Glutamatergic neuron (in vitro differentiated cells): ENCODE results near the gene FAM222A. TPM values are rescaled to one million over a fixed set of nuclear protein-coding genes. Genes with fewer than 3 reads are reported as not detected.
A peak's percentile ranks its signal among the peaks of the same experiment; 100 is the strongest.

Experiments used
- DNase-seq: peaks from one replicate; pipeline ENCODE4 v3.0.0; 2022
- H3K27ac Mint-ChIP-seq: one replicate; pipeline ENCODE4 v1.8.0; 2020; ENCODE audit warnings: mild to moderate bottlenecking, mixed read lengths, inconsistent platforms; ENCODE audit not compliant: unreplicated experiment
- H3K27me3 Mint-ChIP-seq: one replicate; pipeline ENCODE4 v1.8.0; 2020; ENCODE audit warnings: mild to moderate bottlenecking, moderate library complexity, mixed read lengths, inconsistent platforms; ENCODE audit not compliant: unreplicated experiment
- H3K36me3 Mint-ChIP-seq: one replicate; pipeline ENCODE4 v1.8.0; 2020; ENCODE audit warnings: mild to moderate bottlenecking, mixed read lengths, inconsistent platforms; ENCODE audit not compliant: unreplicated experiment
- H3K4me1 Mint-ChIP-seq: one replicate; pipeline ENCODE4 v1.8.0; 2020; ENCODE audit warnings: mild to moderate bottlenecking, low read depth, mixed read lengths, inconsistent platforms; ENCODE audit not compliant: unreplicated experiment
- H3K4me3 Mint-ChIP-seq: one replicate; pipeline ENCODE4 v1.8.0; 2020; ENCODE audit warnings: mild to moderate bottlenecking, mixed read lengths, inconsistent platforms; ENCODE audit not compliant: unreplicated experiment
- H3K9me3 Mint-ChIP-seq: one replicate; pipeline ENCODE4 v1.8.0; 2020; ENCODE audit warnings: mild to moderate bottlenecking, moderate library complexity, mixed read lengths, inconsistent platforms; ENCODE audit not compliant: unreplicated experiment
- total RNA-seq: library from RNA; stranded (reverse); fragmentation: NEBNext Ultra II Directional; extraction: Animal tissue kit (Norgen Biotek cat#: 25700); gene quantifications from one replicate; pipeline ENCODE4 v1.2.1, GENCODE V29; 2021; ENCODE audit not compliant: unreplicated experiment
- TF ChIP-seq, protein P1 (sequence below): fragments of 200-600 bp; sonication (generic); IDR thresholded peaks from one replicate; pipeline ENCODE4 v1.5.0; 2021; ENCODE audit not compliant: partially characterized antibody, unreplicated experiment

Gene FAM222A
- total RNA-seq, 1 donor from 2014 or later, result 18.1 TPM

DNA sequence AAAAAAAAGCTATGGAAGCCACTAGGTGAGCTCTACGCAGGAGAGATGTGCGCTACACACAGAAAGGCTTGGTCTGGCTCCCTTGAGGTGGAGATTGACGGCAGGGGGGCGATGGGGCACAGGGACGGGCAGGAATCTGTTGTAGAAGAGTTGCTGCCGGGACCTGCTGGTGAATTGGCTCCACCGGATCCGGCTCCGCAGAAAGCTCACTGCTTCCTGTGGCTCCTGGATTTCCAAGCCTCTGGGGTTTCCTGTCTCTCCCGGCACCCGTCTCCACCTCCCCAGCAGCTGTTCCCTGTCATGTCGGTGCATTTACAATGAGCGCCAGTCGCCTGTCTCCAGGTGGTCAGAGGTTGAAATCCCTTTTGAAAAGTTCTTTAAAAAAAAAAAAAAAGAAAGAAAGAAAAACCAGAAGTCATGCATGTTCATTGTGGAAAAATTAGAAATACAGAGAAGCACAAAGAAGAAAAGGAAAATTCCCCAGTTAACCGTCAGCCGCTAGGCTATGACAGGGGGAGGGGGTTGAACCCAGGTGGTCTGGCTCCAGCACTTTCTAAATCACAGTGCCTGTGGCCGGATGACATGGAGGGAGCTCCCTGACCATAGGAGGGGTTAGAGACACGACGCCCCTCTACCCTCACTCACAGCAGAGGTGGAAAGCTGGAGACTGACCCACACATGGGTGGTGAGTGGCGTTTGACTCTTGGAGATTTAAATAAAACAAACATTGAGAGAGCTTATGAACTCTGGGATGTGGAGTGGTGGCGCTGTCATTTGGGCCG, 20.8 kb downstream of the FAM222A start:
- Mint-ChIP-seq H3K4me3 (peak overlapping the region; percentile 52), H3K36me3 (no peaks in the 10 kb centered on the region), H3K27ac (peak overlapping the region; percentile 40), H3K4me1 (peaks cover 40% of the 10 kb centered on the region), H3K9me3 (peaks cover 5% of the 10 kb centered on the region), H3K27me3 (peaks cover 3% of the 10 kb centered on the region)
- TF ChIP-seq, protein P1, sequence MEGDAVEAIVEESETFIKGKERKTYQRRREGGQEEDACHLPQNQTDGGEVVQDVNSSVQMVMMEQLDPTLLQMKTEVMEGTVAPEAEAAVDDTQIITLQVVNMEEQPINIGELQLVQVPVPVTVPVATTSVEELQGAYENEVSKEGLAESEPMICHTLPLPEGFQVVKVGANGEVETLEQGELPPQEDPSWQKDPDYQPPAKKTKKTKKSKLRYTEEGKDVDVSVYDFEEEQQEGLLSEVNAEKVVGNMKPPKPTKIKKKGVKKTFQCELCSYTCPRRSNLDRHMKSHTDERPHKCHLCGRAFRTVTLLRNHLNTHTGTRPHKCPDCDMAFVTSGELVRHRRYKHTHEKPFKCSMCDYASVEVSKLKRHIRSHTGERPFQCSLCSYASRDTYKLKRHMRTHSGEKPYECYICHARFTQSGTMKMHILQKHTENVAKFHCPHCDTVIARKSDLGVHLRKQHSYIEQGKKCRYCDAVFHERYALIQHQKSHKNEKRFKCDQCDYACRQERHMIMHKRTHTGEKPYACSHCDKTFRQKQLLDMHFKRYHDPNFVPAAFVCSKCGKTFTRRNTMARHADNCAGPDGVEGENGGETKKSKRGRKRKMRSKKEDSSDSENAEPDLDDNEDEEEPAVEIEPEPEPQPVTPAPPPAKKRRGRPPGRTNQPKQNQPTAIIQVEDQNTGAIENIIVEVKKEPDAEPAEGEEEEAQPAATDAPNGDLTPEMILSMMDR, result no peak
- DNase-seq, result peak; percentile 38

DNA sequence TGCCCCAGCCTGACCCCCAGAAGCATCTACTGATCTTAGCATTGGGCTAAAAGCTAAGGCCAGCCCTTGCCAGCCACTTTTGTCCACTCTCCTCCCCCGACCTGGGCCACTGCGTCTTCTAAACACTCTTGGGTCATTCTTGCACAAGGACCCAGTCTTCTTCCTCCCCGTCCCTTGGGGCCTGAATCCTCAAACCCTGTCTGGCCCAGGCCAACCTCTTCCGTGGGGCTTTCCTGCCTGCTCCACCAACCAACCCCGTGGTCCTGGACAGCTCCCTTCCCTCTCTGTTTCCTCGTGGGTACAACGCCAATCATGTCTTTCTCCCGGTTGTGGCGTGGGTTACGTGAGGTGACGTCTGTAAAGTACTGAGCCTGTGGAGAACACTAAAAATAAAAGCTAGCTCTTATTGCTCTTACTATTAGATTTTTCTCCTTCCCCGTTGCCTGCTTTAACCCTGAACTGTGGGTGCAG, 21.5 kb downstream of the FAM222A start:
- Mint-ChIP-seq H3K36me3 (no peaks in the 10 kb centered on the region), H3K4me1 (peaks cover 44% of the 10 kb centered on the region), H3K9me3 (peaks cover 5% of the 10 kb centered on the region), H3K4me3 (peak overlapping the region; percentile 27), H3K27me3 (peaks cover 3% of the 10 kb centered on the region), H3K27ac (peak overlapping the region; percentile 40)
- peak; percentile 9 for DNase-seq
- TF ChIP-seq, protein P1, result no peak

DNA sequence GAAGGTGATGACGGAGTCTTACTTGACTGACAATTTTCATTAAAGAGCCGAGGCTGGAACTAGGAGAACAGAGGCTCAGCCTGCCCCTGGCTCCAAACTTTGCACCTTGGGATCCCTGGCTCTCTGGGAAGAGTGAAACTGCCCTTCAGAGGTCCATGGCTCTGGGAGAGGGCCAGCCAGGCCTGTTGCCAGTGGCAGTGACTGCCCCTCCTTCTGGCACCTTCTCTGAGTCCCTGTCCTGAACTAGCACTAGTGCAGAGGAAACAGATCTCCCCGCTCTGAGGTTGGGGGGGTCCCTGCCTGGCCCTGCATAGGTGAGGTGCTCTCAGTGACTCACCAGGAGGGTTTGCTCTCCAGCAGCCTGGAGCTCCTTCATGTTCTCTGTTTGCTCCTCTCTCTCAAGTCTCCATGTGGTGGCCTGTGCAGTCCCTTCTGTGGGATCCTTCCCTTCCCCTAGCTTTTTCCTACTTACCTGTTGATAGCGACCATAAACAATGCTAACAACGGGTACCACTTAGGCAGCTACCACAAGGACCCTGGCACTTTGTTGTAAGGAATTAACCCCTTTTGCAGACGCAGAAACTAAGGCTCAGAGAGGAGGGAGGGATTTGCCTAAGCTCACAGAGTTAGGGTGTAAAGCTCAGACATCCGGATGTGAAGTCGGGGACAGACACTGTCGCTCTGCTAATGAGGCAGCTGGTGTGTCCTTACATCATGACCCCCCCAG, 22.4 kb downstream of the FAM222A start:
- H3K9me3 Mint-ChIP-seq, result peaks cover 5% of the 10 kb centered on the region
- DNase-seq, result peak; percentile 9
- H3K4me3 Mint-ChIP-seq, result peak overlapping the region; percentile 46
- H3K27me3 Mint-ChIP-seq, result peaks cover 5% of the 10 kb centered on the region
- no peak overlapping the region for H3K27ac Mint-ChIP-seq
- H3K4me1 Mint-ChIP-seq, result peaks cover 47% of the 10 kb centered on the region
- H3K36me3 Mint-ChIP-seq, result no peaks in the 10 kb centered on the region
- TF ChIP-seq, protein P1, result no peak

DNA sequence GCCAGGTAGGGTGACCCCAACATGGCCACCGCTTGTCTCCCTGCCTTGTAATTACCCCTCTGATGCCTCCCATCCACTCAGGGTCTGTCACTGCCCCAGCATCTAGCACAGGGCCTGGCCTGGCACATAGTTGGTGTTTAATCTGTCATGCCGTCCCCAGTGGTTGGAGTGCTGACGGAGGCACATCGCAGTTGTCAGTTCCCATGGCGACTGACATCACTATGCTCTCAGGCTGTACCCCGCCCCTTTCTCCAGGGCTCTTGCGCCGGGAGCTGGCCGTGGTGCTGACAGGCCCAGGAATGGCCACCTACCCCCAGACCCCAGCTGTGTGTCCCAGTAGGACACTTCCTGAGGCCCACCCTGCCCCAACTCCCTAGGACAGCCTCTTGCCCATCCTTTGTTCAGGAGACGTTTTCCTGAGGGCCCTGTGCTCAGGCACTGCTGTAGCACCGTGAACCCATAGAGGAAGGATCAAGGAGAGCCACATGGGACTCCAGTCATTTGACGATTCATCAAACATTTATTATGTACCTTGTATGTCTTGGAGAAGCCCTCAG, 23.0 kb downstream of the FAM222A start:
- peak; percentile 67 for DNase-seq
- TF ChIP-seq, protein P1, result no peak
- peaks cover 5% of the 10 kb centered on the region for H3K27me3 Mint-ChIP-seq
- H3K36me3 Mint-ChIP-seq, result no peaks in the 10 kb centered on the region
- peaks cover 5% of the 10 kb centered on the region for H3K9me3 Mint-ChIP-seq
- peak overlapping the region; percentile 38 for H3K4me3 Mint-ChIP-seq
- no peak overlapping the region for H3K27ac Mint-ChIP-seq
- peaks cover 47% of the 10 kb centered on the region for H3K4me1 Mint-ChIP-seq
